ENCODE data around the gene SPATA31C2. TPM values are rescaled to one million over a fixed set of nuclear protein-coding genes. Genes with fewer than 3 reads are reported as not detected.
"Not testable (repeated sequence)": the region's sequence is repeated elsewhere in the genome, so short reads cannot be mapped to it uniquely, and the experiment has no call there.

The SPATA31C2 gene
- under 1 TPM in 6 of 10 donors, not detected in 4; 0.05 to 0.27 (median 0.12) TPM for polyA plus RNA-seq (ENCODE audit: insufficient read length in 10 of 10)
- long read RNA-seq, donor 1, result 0 reads
- long read RNA-seq, donor 2, result 0 reads
- long read RNA-seq, donor 3, result 0 reads
- long read RNA-seq, donor 4, result 0 reads
- long read RNA-seq, donor 5, result 0 reads
- long read RNA-seq, donor 6, result 0 reads
- long read RNA-seq, donor 7, result 0 reads
- long read RNA-seq, donor 8, result 0 reads
- long read RNA-seq, donor 9, result 0 reads

- DNase-seq, result not testable (repeated sequence)
Measured at GRCh38 chr9:88138375-88138774, at the start of gene SPATA31C2. SPATA31C2 (minus strand) TSS chr9:88138475; CDS start chr9:88138446, 29 bp downstream.

- peak in 1 of 3 donors; percentile 48 for DNase-seq
Measured at GRCh38 chr9:88187631-88188030, 49.4 kb upstream of the SPATA31C2 start.

- no peak for DNase-seq
Measured at GRCh38 chr9:88186495-88187110, 48.3 kb upstream of the SPATA31C2 start.

GRCh38 chr9:88184976-88185375 is 46.7 kb upstream of the SPATA31C2 start:
- DNase-seq, result no peak

GRCh38 chr9:88183798-88184495 is 45.7 kb upstream of the SPATA31C2 start:
- no peak for DNase-seq

- DNase-seq, result no peak
Measured at GRCh38 chr9:88182501-88182900, 44.2 kb upstream of the SPATA31C2 start.

GRCh38 chr9:88180081-88180765 is 41.9 kb upstream of the SPATA31C2 start:
- DNase-seq, result no peak

- DNase-seq, result no peak
Measured at GRCh38 chr9:88179062-88179521, 40.8 kb upstream of the SPATA31C2 start.

- peak in 1 of 3 donors; percentile 61 for DNase-seq
Measured at GRCh38 chr9:88178641-88179040, 40.4 kb upstream of the SPATA31C2 start.

GRCh38 chr9:88177371-88177770 is 39.1 kb upstream of the SPATA31C2 start:
- DNase-seq, result no peak

- no peak for DNase-seq
Measured at GRCh38 chr9:88174324-88174723, 36.0 kb upstream of the SPATA31C2 start.

- peak; percentile 42 to 59 (median 55) for DNase-seq
Measured at GRCh38 chr9:88173378-88173999, 35.2 kb upstream of the SPATA31C2 start.

GRCh38 chr9:88169700-88170099 is 31.4 kb upstream of the SPATA31C2 start:
- DNase-seq, result no peak

- no peak for DNase-seq
Measured at GRCh38 chr9:88168564-88168963, 30.3 kb upstream of the SPATA31C2 start.

- DNase-seq, result no peak
Measured at GRCh38 chr9:88166660-88167059, 28.4 kb upstream of the SPATA31C2 start.

GRCh38 chr9:88164850-88165249 is 26.6 kb upstream of the SPATA31C2 start:
- no peak for DNase-seq

GRCh38 chr9:88161144-88161543 is 22.9 kb upstream of the SPATA31C2 start:
- no peak for DNase-seq

GRCh38 chr9:88143957-88144625 is 5.8 kb upstream of the SPATA31C2 start:
- DNase-seq, result no peak

GRCh38 chr9:88143179-88143578 is 4.9 kb upstream of the SPATA31C2 start:
- no peak for DNase-seq

GRCh38 chr9:88133552-88133951 is 4.7 kb downstream of the SPATA31C2 start:
- DNase-seq, result not testable (repeated sequence)

- DNase-seq, result not testable (repeated sequence)
Measured at GRCh38 chr9:88129556-88129955, 8.7 kb downstream of the SPATA31C2 start.
